Type B pancreatic cell (in vitro differentiated cells): ENCODE data around the gene TXNRD2. TPM values are rescaled to one million over a fixed set of nuclear protein-coding genes. Genes with fewer than 3 reads are reported as not detected.

ENCODE experiments used
- DNase-seq: peaks from one replicate; pipeline ENCODE4 v3.0.0; 2021; ENCODE audit warnings: mixed read lengths; ENCODE audit not compliant: unreplicated experiment; ENCODE audit errors: extremely low spot score
- H3K27ac Mint-ChIP-seq: 2 replicates; pipeline ENCODE4 v1.8.0; 2021; ENCODE audit warnings: mild to moderate bottlenecking, mixed read lengths
- H3K27me3 Mint-ChIP-seq: 2 replicates; pipeline ENCODE4 v1.8.0; 2021; ENCODE audit warnings: mixed read lengths
- H3K36me3 Mint-ChIP-seq: 2 replicates; pipeline ENCODE4 v1.8.0; 2021; ENCODE audit warnings: mixed read lengths
- H3K4me1 Mint-ChIP-seq: one replicate; pipeline ENCODE4 v1.8.0; 2021; ENCODE audit warnings: mixed read lengths; ENCODE audit not compliant: unreplicated experiment
- H3K4me3 Mint-ChIP-seq: 2 replicates; pipeline ENCODE4 v1.8.0; 2021; ENCODE audit warnings: mild to moderate bottlenecking, mixed read lengths
- H3K9me3 Mint-ChIP-seq: 2 replicates; pipeline ENCODE4 v1.8.0; 2021; ENCODE audit warnings: mixed read lengths
- total RNA-seq: library from RNA; stranded (reverse); gene quantifications from 2 replicates; pipeline ENCODE4 v1.2.1, GENCODE V29; 2021; ENCODE audit warnings: low replicate concordance
- TF ChIP-seq, protein P1 (sequence below): fragments of 200-600 bp; sonication (generic); conservative IDR thresholded peaks from 2 replicates; pipeline ENCODE4 v1.5.0; 2021; ENCODE audit warnings: antibody characterized with exemption, mild to moderate bottlenecking

Gene TXNRD2
- total RNA-seq, 1 donor from 2014 or later = 25.1 TPM

GRCh38 chr22:19877626-19878339 is 63.8 kb downstream of the TXNRD2 start:
- peaks cover 3% of the 10 kb centered on the region for H3K36me3 Mint-ChIP-seq
- no peak overlapping the region for H3K27ac Mint-ChIP-seq
- TF ChIP-seq, protein P1, sequence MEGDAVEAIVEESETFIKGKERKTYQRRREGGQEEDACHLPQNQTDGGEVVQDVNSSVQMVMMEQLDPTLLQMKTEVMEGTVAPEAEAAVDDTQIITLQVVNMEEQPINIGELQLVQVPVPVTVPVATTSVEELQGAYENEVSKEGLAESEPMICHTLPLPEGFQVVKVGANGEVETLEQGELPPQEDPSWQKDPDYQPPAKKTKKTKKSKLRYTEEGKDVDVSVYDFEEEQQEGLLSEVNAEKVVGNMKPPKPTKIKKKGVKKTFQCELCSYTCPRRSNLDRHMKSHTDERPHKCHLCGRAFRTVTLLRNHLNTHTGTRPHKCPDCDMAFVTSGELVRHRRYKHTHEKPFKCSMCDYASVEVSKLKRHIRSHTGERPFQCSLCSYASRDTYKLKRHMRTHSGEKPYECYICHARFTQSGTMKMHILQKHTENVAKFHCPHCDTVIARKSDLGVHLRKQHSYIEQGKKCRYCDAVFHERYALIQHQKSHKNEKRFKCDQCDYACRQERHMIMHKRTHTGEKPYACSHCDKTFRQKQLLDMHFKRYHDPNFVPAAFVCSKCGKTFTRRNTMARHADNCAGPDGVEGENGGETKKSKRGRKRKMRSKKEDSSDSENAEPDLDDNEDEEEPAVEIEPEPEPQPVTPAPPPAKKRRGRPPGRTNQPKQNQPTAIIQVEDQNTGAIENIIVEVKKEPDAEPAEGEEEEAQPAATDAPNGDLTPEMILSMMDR = no peak
- no peaks in the 10 kb centered on the region for H3K9me3 Mint-ChIP-seq
- no peak overlapping the region for H3K4me3 Mint-ChIP-seq
- peak; percentile 64 for DNase-seq
- peaks cover 21% of the 10 kb centered on the region for H3K4me1 Mint-ChIP-seq
- peaks cover 4% of the 10 kb centered on the region for H3K27me3 Mint-ChIP-seq

GRCh38 chr22:19876941-19877625 is 64.5 kb downstream of the TXNRD2 start:
- Mint-ChIP-seq H3K9me3 (no peaks in the 10 kb centered on the region), H3K27ac (no peak overlapping the region), H3K27me3 (peaks cover 4% of the 10 kb centered on the region), H3K4me3 (no peak overlapping the region), H3K36me3 (peaks cover 3% of the 10 kb centered on the region), H3K4me1 (peaks cover 21% of the 10 kb centered on the region)
- TF ChIP-seq, protein P1 = no peak
- peak; percentile 68 for DNase-seq

GRCh38 chr22:19876314-19876940 is 65.2 kb downstream of the TXNRD2 start:
- DNase-seq = no peak
- Mint-ChIP-seq H3K4me1 (peaks cover 16% of the 10 kb centered on the region), H3K27me3 (peaks cover 4% of the 10 kb centered on the region), H3K9me3 (no peaks in the 10 kb centered on the region), H3K36me3 (peaks cover 3% of the 10 kb centered on the region), H3K4me3 (no peak overlapping the region), H3K27ac (no peak overlapping the region)
- TF ChIP-seq, protein P1 = no peak

DNA sequence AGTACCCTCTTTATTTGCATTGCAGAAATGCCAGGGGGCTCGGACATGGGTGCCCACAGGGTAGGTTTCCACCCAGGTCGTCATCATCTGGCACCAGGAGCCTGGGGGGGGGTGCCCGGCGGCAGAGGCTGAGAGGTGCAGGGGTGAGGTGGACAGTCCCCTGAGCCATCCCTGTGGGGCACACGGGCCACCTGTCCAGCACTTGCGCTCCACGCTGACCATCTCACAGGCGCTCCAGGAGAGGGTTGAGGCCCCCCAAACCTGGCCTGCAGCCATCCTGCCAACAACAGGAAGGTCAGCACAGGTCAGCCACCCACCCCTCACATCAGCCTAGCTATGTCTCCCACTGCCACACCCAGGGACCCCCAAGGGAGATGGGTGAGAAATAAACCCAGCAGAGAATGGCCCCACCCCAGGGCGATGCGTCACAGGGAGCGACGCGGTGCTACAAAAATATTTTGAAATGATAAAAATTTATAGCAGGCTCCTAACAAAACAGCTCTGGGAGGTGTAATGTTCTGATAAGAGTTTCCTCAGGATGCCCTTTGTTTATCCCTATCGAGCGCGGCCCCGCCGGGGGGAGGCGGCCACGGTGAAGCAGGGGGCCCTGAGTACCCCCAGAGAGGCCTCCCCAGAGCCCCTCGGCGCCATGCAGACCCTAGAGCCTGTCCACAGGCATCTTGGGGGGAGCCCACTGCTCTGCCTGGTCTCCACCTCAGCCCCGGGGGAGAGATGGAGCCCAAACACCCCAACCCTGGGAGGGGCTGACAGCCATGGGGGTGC is 65.9 kb downstream of the TXNRD2 start:
- Mint-ChIP-seq H3K4me1 (peaks cover 9% of the 10 kb centered on the region), H3K27me3 (peaks cover under 1% of the 10 kb centered on the region), H3K27ac (no peak overlapping the region), H3K36me3 (no peaks in the 10 kb centered on the region), H3K4me3 (no peak overlapping the region), H3K9me3 (no peaks in the 10 kb centered on the region)
- TF ChIP-seq, protein P1 = no peak
- peak; percentile 68 for DNase-seq

- Mint-ChIP-seq H3K27ac (peak overlapping the region; percentile 55), H3K36me3 (no peaks in the 10 kb centered on the region), H3K9me3 (no peaks in the 10 kb centered on the region), H3K4me3 (no peak overlapping the region), H3K4me1 (peaks cover 5% of the 10 kb centered on the region), H3K27me3 (no peaks in the 10 kb centered on the region)
- DNase-seq = no peak
- TF ChIP-seq, protein P1 = no peak
Observed at GRCh38 chr22:19875061-19875530, 66.5 kb downstream of the TXNRD2 start.
